Adrenal gland (tissue), 12 donors: ENCODE results near the gene HNMT. TPM values are rescaled to one million over a fixed set of nuclear protein-coding genes. Genes with fewer than 3 reads are reported as not detected.
"Not testable (repeated sequence)": the region's sequence is repeated elsewhere in the genome, so short reads cannot be mapped to it uniquely, and the experiment has no call there.

Source experiments
- DNase-seq, 7 donors: peaks; one replicate each; pipeline ENCODE4 v3.0.0-alpha.2; 2019 to 2020
- H3K27ac ChIP-seq, 5 donors: fragments of 200-600 bp; sonication (generic) in 4 of 5; 1 replicate in 3 of 5; 2 replicates in 2 of 5; pipeline versions ENCODE4 v1.5.1 to v1.8.0; 2016 to 2020; ENCODE audit warnings: mild to moderate bottlenecking in 1 of 5
- H3K27me3 ChIP-seq: fragments of 200-600 bp; 2 replicates; pipeline ENCODE4 v1.8.0; 2021
- H3K36me3 ChIP-seq, 2 donors: fragments of 200-600 bp; replicated peaks in 1 of 2; 1 replicate in 1 of 2; 2 replicates in 1 of 2; pipeline versions ENCODE4 v1.5.1 to v1.8.0; 2018 to 2022
- H3K4me1 ChIP-seq, 2 donors: fragments of 200-600 bp; replicated peaks in 1 of 2; 1 replicate in 1 of 2; 2 replicates in 1 of 2; pipeline versions ENCODE4 v1.5.1 to v1.8.0; 2018 to 2021
- H3K4me3 ChIP-seq, 4 donors: fragments of 200-600 bp; sonication (generic) in 3 of 4; one replicate each; pipeline ENCODE4 v1.5.1; 2016 to 2018
- H3K9me3 ChIP-seq, 3 donors: fragments of 200-600 bp; sonication (generic) in 1 of 3; replicated peaks in 1 of 3; 1 replicate in 2 of 3; 2 replicates in 1 of 3; pipeline versions ENCODE4 v1.5.1 to v1.8.0; 2016 to 2021
- CTCF ChIP-seq, 6 experiments: fragments of 450-650 bp in 4 of 6; fragments of 200-600 bp in 2 of 6; sonication (generic) in 1 of 6; IDR thresholded peaks; 1 replicate in 5 of 6; 2 replicates in 1 of 6; pipeline versions ENCODE4 v1.5.1 to v1.8.0; 2016 to 2021; ENCODE audit warnings: antibody characterized with exemption in 6 of 6, mild to moderate bottlenecking in 2 of 6, moderate library complexity in 1 of 6
- POLR2A ChIP-seq, 2 donors: fragments of 450-650 bp; IDR thresholded peaks; one replicate each; pipeline ENCODE4 v1.6.1; 2017; ENCODE audit warnings: antibody characterized with exemption in 2 of 2, mild to moderate bottlenecking in 2 of 2, moderate library complexity in 1 of 2
- WGBS, 4 donors: extraction: QIAGEN DNeasy Blood & Tissue Kit in 2 of 4; methylation state at CpG; one replicate each; pipeline versions ENCODE4 v1.1.5 to v1.1.7; 2013 to 2017; 5-methylcytosine and 5-hydroxymethylcytosine counted together
- intact Hi-C, 2 donors: fragments of 100-400 bp; cut with DNase I; formaldehyde crosslinking; loops; one replicate each; pipeline versions ENCODE4 v1.14.1 to v1.15.0; 2022 to 2023
- polyA plus RNA-seq, 3 donors: library from polyadenylated mRNA; stranded (reverse); fragments of 200-250 nt in 2 of 3; fragments of 350-450 nt in 1 of 3; fragmentation: Illumina TruSeq in 1 of 3; extraction: RNeasy Lipid Tissue Mini Kit (QIAGEN cat#74804) in 1 of 3; gene quantifications; one replicate each; pipeline ENCODE4 v1.2.3, GENCODE V29; 2013 to 2014
- total RNA-seq, 9 donors: library from RNA; depleted of rRNA in 4 of 9; stranded (reverse); fragments of >200 nt in 4 of 9; fragments of 120-200 nt in 1 of 9; fragmentation: NEBNext Ultra II Directional in 1 of 9; extraction: Animal tissue kit (Norgen Biotek cat#: 25700) in 1 of 9; gene quantifications; one replicate each; pipeline versions ENCODE4 v1.1.0 to v1.2.4, GENCODE V29; 2013 to 2023
- donor health status: healthy with polysubstance abuse.
- donor health status: Bipolar disorder and iron deficiency.
- donor health status: DM: yes; HTN: yes; CAD: no.
- donor health status: DM: no; HTN: no; CAD: no.
- donor health status: DM: no; HTN: no; CAD: no.
- donor health status: DM: yes; HTN: yes; CAD: no.

HNMT gene
- total and polyA plus RNA-seq, 12 donors: 4.5 to 53.7 (median 21.3) TPM

GRCh38 chr2:137987011-137987410 lies 22.7 kb downstream of the HNMT start:
- Histone ChIP-seq H3K27ac (no peak overlapping the region), H3K4me3 (no peak overlapping the region), H3K36me3 (no peaks in the 10 kb centered on the region), H3K9me3 (no peaks in the 10 kb centered on the region), H3K27me3 (no peaks in the 10 kb centered on the region), H3K4me1 (no peaks in the 10 kb centered on the region)
- no peak for DNase-seq
- TF ChIP-seq CTCF (IDR thresholded peaks at IDR 0.05) (no peak), POLR2A (IDR thresholded peaks at IDR 0.05) (no peak)
- intact Hi-C loops: no loop called here

GRCh38 chr2:137991078-137991477 lies 26.8 kb downstream of the HNMT start:
- H3K4me1 ChIP-seq: no peaks in the 10 kb centered on the region
- intact Hi-C loops: no loop called here
- H3K4me3 ChIP-seq: no peak overlapping the region
- no peaks in the 10 kb centered on the region for H3K27me3 ChIP-seq
- no peaks in the 10 kb centered on the region for H3K36me3 ChIP-seq
- TF ChIP-seq POLR2A (IDR thresholded peaks at IDR 0.05): no peak
- TF ChIP-seq CTCF (IDR thresholded peaks at IDR 0.05): no peak
- no peak for DNase-seq
- H3K9me3 ChIP-seq: peaks cover 0 to 2% (median 0%) of the 10 kb centered on the region in 3 donors
- no peak overlapping the region for H3K27ac ChIP-seq

- no peak for TF ChIP-seq POLR2A (IDR thresholded peaks at IDR 0.05)
- Histone ChIP-seq H3K27ac (no peak overlapping the region), H3K9me3 (peaks cover 0 to 2% (median 0%) of the 10 kb centered on the region in 3 donors), H3K36me3 (no peaks in the 10 kb centered on the region), H3K4me1 (no peaks in the 10 kb centered on the region), H3K27me3 (no peaks in the 10 kb centered on the region), H3K4me3 (no peak overlapping the region)
- no peak for DNase-seq
- 90 to 97% (median 93%) methylated on average over 6 of the region's 6 CpGs for WGBS, 4 donors
- intact Hi-C loops: no loop called here
These were observed 27.9 kb downstream of the HNMT start for GRCh38 chr2:137992039-137992646.

GRCh38 chr2:137993715-137994476 lies 29.6 kb downstream of the HNMT start:
- H3K27ac ChIP-seq, H3K9me3 ChIP-seq, H3K27me3 ChIP-seq, H3K4me3 ChIP-seq, DNase-seq, intact Hi-C loops, H3K36me3 ChIP-seq, H3K4me1 ChIP-seq: not testable (repeated sequence)
- WGBS, 4 donors: 71 to 87% (median 74%) methylated on average over 1 of the region's 1 CpG

- 71 to 87% (median 80%) methylated on average over 2 of the region's 2 CpGs for whole genome bisulfite sequencing, 4 donors
- H3K4me3 ChIP-seq, H3K4me1 ChIP-seq, DNase-seq, H3K27ac ChIP-seq, intact Hi-C loops, H3K9me3 ChIP-seq, H3K36me3 ChIP-seq, H3K27me3 ChIP-seq: not testable (repeated sequence)
These were observed 31.1 kb downstream of the HNMT start for GRCh38 chr2:137995368-137995767.

- H3K27me3 ChIP-seq, intact Hi-C loops, DNase-seq: not testable (repeated sequence)
These were observed 31.9 kb downstream of the HNMT start for GRCh38 chr2:137996158-137996557.

More at GRCh38 chr2:137996158-137996557, 31.9 kb downstream of the HNMT start:
- not testable (repeated sequence) for H3K9me3 ChIP-seq, H3K4me3 ChIP-seq, H3K4me1 ChIP-seq, H3K27ac ChIP-seq, H3K36me3 ChIP-seq
